HepG2 (cell line): ENCODE measurements around the gene INHA. TPM values are rescaled to one million over a fixed set of nuclear protein-coding genes. Genes with fewer than 3 reads are reported as not detected.
A peak's percentile ranks its signal among the peaks of the same experiment; 100 is the strongest.

Experiments used
- AGO2 ChIP-seq: fragments of 200-400 bp; formaldehyde crosslinking; optimal IDR thresholded peaks from 2 replicates; pipeline ENCODE3; 2017; ENCODE audit warnings: mild to moderate bottlenecking, low read depth, low read length, moderate library complexity
- ATAD3A ChIP-seq: sonication (generic); formaldehyde crosslinking; IDR thresholded peaks from 2 replicates; pipeline ENCODE4 v1.4.0; 2020; ENCODE audit warnings: missing genetic modification reagents
- BRD4 ChIP-seq: sonication (generic); formaldehyde crosslinking; IDR thresholded peaks from 2 replicates; pipeline ENCODE4 v1.4.0; 2020; ENCODE audit warnings: missing genetic modification reagents
- CHD4 ChIP-seq: fragments of 200-600 bp; sonication (generic); IDR thresholded peaks from 2 replicates; pipeline ENCODE4 v1.7.0; 2017; ENCODE audit warnings: mild to moderate bottlenecking, low read length, borderline replicate concordance
- CREB3 ChIP-seq: sonication (generic); formaldehyde crosslinking; IDR thresholded peaks from 2 replicates; pipeline ENCODE4 v1.5.0; 2020; ENCODE audit warnings: missing genetic modification reagents
- EED ChIP-seq: sonication (generic); formaldehyde crosslinking; IDR thresholded peaks from 2 replicates; pipeline ENCODE4 v1.5.0; 2020; ENCODE audit warnings: mild to moderate bottlenecking, missing genetic modification reagents
- GRHL1 ChIP-seq: sonication (generic); formaldehyde crosslinking; conservative IDR thresholded peaks from 2 replicates; pipeline ENCODE4 v1.8.0; 2022; ENCODE audit warnings: missing genetic modification reagents
- GZF1 ChIP-seq: sonication (generic); formaldehyde crosslinking; IDR thresholded peaks from 2 replicates; pipeline ENCODE4 v1.5.1; 2020; ENCODE audit warnings: mild to moderate bottlenecking, missing genetic modification reagents
- IKZF1 ChIP-seq: fragments of 450-650 bp; IDR thresholded peaks from 2 replicates; pipeline ENCODE4 v1.7.1; 2016
- IRF9 ChIP-seq: sonication (generic); formaldehyde crosslinking; IDR thresholded peaks from 2 replicates; pipeline ENCODE4 v1.8.0; 2022; ENCODE audit warnings: missing genetic modification reagents, mild to moderate bottlenecking, borderline replicate concordance
- KDM5B ChIP-seq: sonication (generic); formaldehyde crosslinking; IDR thresholded peaks from 2 replicates; pipeline ENCODE4 v1.4.0; 2020; ENCODE audit warnings: missing genetic modification reagents, mild to moderate bottlenecking, borderline replicate concordance
- MYC ChIP-seq: sonication (generic); formaldehyde crosslinking; IDR thresholded peaks from 2 replicates; pipeline ENCODE4 v1.9.0; 2021; ENCODE audit warnings: missing genetic modification reagents, borderline replicate concordance
- MZF1 ChIP-seq: sonication (generic); formaldehyde crosslinking; IDR thresholded peaks from 2 replicates; pipeline ENCODE4 v1.8.1; 2023; ENCODE audit warnings: mild to moderate bottlenecking, missing genetic modification reagents, borderline replicate concordance
- NFKBIZ ChIP-seq: IDR thresholded peaks from 2 replicates; pipeline ENCODE4 v1.6.1; 2018; ENCODE audit warnings: missing genetic modification reagents, missing compliant biosample characterization
- NR2F1 ChIP-seq, 2 experiments: fragments of 450-650 bp in 1 of 2; formaldehyde crosslinking in 1 of 2; IDR thresholded peaks; 2 replicates each; pipeline versions ENCODE4 v1.5.0 to v1.6.1; 2016 to 2020; ENCODE audit warnings: mild to moderate bottlenecking in 1 of 2, missing compliant biosample characterization in 1 of 2, missing genetic modification reagents in 1 of 2, moderate library complexity in 1 of 2
- PHF20 ChIP-seq: sonication (generic); formaldehyde crosslinking; IDR thresholded peaks from 2 replicates; pipeline ENCODE4 v1.5.0; 2020; ENCODE audit warnings: mild to moderate bottlenecking, missing genetic modification reagents
- POLR2AphosphoS5 ChIP-seq: IDR thresholded peaks from 2 replicates; pipeline ENCODE4 v1.6.1; 2012; ENCODE audit warnings: low read depth, low read length
- SP5 ChIP-seq: IDR thresholded peaks from 2 replicates; pipeline ENCODE4 v1.6.1; 2016; ENCODE audit warnings: low read depth, borderline replicate concordance
- XRCC5 ChIP-seq: fragments of 200-400 bp; formaldehyde crosslinking; optimal IDR thresholded peaks from 2 replicates; pipeline ENCODE3; 2017; ENCODE audit warnings: mild to moderate bottlenecking, low read length
- ZBTB38 ChIP-seq: sonication (generic); formaldehyde crosslinking; IDR thresholded peaks from 2 replicates; pipeline ENCODE4 v1.5.1; 2020; ENCODE audit warnings: mild to moderate bottlenecking, missing genetic modification reagents
- ZGPAT ChIP-seq: IDR thresholded peaks from 2 replicates; pipeline ENCODE4 v1.6.1; 2016; ENCODE audit warnings: mild to moderate bottlenecking
- ZNF253 ChIP-seq: sonication (generic); formaldehyde crosslinking; IDR thresholded peaks from 2 replicates; pipeline ENCODE4 v1.8.0; 2022; ENCODE audit warnings: mild to moderate bottlenecking, missing genetic modification reagents, borderline replicate concordance
- ZNF275 ChIP-seq: sonication (generic); formaldehyde crosslinking; IDR thresholded peaks from 2 replicates; pipeline ENCODE4 v1.8.0; 2022; ENCODE audit warnings: missing genetic modification reagents, mild to moderate bottlenecking, inconsistent platforms, borderline replicate concordance
- ZNF567 ChIP-seq: sonication (generic); formaldehyde crosslinking; IDR thresholded peaks from 2 replicates; pipeline ENCODE4 v1.8.1; 2023; ENCODE audit warnings: mild to moderate bottlenecking, missing genetic modification reagents, borderline replicate concordance
- ZNF644 ChIP-seq: IDR thresholded peaks from 2 replicates; pipeline ENCODE4 v1.6.1; 2016; ENCODE audit warnings: low read depth
- ZNF780A ChIP-seq: sonication (generic); formaldehyde crosslinking; IDR thresholded peaks from 2 replicates; pipeline ENCODE4 v1.8.0; 2022; ENCODE audit warnings: mild to moderate bottlenecking, missing genetic modification reagents, moderate library complexity
- polyA plus RNA-seq, 8 experiments: library from polyadenylated mRNA; depleted of rRNA in 3 of 8; stranded (reverse) in 7 of 8; unstranded in 1 of 8; fragments of >200 nt; fragmentation: Illumina TruSeq in 4 of 8; extraction: Trizol in 4 of 8; gene quantifications; 2 replicates each; pipeline versions ENCODE4 v1.2.1 to v1.2.3, GENCODE V29; 2011 to 2016; ENCODE audit warnings: low read depth in 4 of 8, missing spikeins in 1 of 8, mixed read lengths in 1 of 8; ENCODE audit not compliant: insufficient read depth in 1 of 8
- total RNA-seq, 5 experiments: library from RNA; depleted of rRNA; stranded (reverse); fragments of >200 nt; fragmentation: Illumina TruSeq; extraction: Trizol; gene quantifications; 2 replicates each; pipeline ENCODE4 v1.2.3, GENCODE V29; 2016; ENCODE audit warnings: low read depth in 1 of 5

INHA gene
- total and polyA plus RNA-seq, 2 of the 13 experiments (the other 11 are each of a cell fraction or from before 2014, with no cell fraction given): 4.1 to 15.2 TPM

- TF ChIP-seq POLR2AphosphoS5: peak; percentile 10
- TF ChIP-seq ZBTB38 (CRISPR knock-in tag): no peak
- TF ChIP-seq CREB3 (CRISPR knock-in tag): no peak
- TF ChIP-seq MYC: no peak
- TF ChIP-seq EED (CRISPR knock-in tag): no peak
- TF ChIP-seq IKZF1: no peak
- 0 out of 2 replicates have a peak, but pooled peaks have one; percentile 31 for TF ChIP-seq BRD4 (CRISPR knock-in tag)
- no peak for TF ChIP-seq SP5 (CRISPR knock-in tag)
- TF ChIP-seq GZF1 (CRISPR knock-in tag): no peak
- TF ChIP-seq ATAD3A (CRISPR knock-in tag): no peak
- TF ChIP-seq NR2F1 (CRISPR knock-in tag; IDR thresholded peaks at IDR 0.05): no peak
- no peak; the same call in 1 of the 2 replicates for TF ChIP-seq PHF20 (CRISPR knock-in tag)
- no peak for TF ChIP-seq ZNF644
- TF ChIP-seq XRCC5: no peak
- no peak for TF ChIP-seq CHD4
- no peak for TF ChIP-seq NFKBIZ (CRISPR knock-in tag)
- peak; percentile 17 for TF ChIP-seq AGO2
- peak; percentile 50; the same call in 1 of the 2 replicates for TF ChIP-seq KDM5B
- TF ChIP-seq ZNF780A (CRISPR knock-in tag): no peak
- TF ChIP-seq MZF1 (CRISPR knock-in tag): no peak
- TF ChIP-seq ZNF253 (CRISPR knock-in tag): no peak
- no peak for TF ChIP-seq ZNF567 (CRISPR knock-in tag)
- no peak; the same call in 1 of the 2 replicates for TF ChIP-seq ZNF275 (CRISPR knock-in tag)
- TF ChIP-seq GRHL1: no peak
- no peak for TF ChIP-seq IRF9
- 0 out of 2 replicates have a peak, but pooled peaks have one; percentile 28 for TF ChIP-seq ZGPAT
These were observed 5.0 kb upstream of the INHA start (continued) for GRCh38 chr2:219567131-219567530.
